ENCODE measurements around the gene MAGEC3.

The MAGEC3 gene

GRCh38 chrX:141947350-141947749 is 109.2 kb downstream of the MAGEC3 start:
- no peak for DNase-seq

Measured in activated CD4-positive, CD25-positive, alpha-beta regulatory T cell treated with anti-CD3 and anti-CD28 coated beads, Interleukin-2, amount 50 U/mL, for 72 hours (primary cell).